ENCODE data around the gene PNMA5.
"Not testable (repeated sequence)": the region's sequence is repeated elsewhere in the genome, so short reads cannot be mapped to it uniquely, and the experiment has no call there.

Gene PNMA5

GRCh38 chrX:152993933-152994332, at the start of gene PNMA5:
Gene PNMA5 (minus strand): TSS chrX:152994116. CDS start chrX:152991598, 2,518 bp downstream.
- H3K9me3 ChIP-seq (ENCODE audit: control insufficient read depth in 2 of 2, low read length in 2 of 2), result no peaks in the 10 kb centered on the region
- H3K4me1 ChIP-seq (ENCODE audit: control insufficient read depth, insufficient read depth, low read length), result no peaks in the 10 kb centered on the region
- H3K9ac ChIP-seq (ENCODE audit: low read length in 2 of 2), result no peak within 1 kb of the TSS
- H3K27me3 ChIP-seq (ENCODE audit: control insufficient read depth in 1 of 2, insufficient read depth in 2 of 2, low read length in 2 of 2), result peaks cover 0 to 11% of the 10 kb centered on the region in 2 donors
- H3K36me3 ChIP-seq (ENCODE audit: control insufficient read depth in 2 of 2, insufficient read depth in 2 of 2, low read length in 2 of 2), result no peaks in the 10 kb centered on the region
- no peak within 1 kb of the TSS for H3K4me3 ChIP-seq (ENCODE audit: low read length in 2 of 2)
- H3K27ac ChIP-seq (ENCODE audit: low read length), result no peak within 1 kb of the TSS

GRCh38 chrX:153032397-153033118, 38.6 kb upstream of the PNMA5 start:
- Histone ChIP-seq H3K9me3 (ENCODE audit: control insufficient read depth in 2 of 2, low read length in 2 of 2) (peaks cover 0 to 4% of the 10 kb centered on the region in 2 donors), H3K9ac (ENCODE audit: low read length in 2 of 2) (no peak overlapping the region), H3K4me1 (ENCODE audit: control insufficient read depth, insufficient read depth, low read length) (no peaks in the 10 kb centered on the region), H3K4me3 (ENCODE audit: low read length in 2 of 2) (peak overlapping the region; percentile 55 to 65), H3K36me3 (ENCODE audit: control insufficient read depth in 2 of 2, insufficient read depth in 2 of 2, low read length in 2 of 2) (no peaks in the 10 kb centered on the region), H3K27me3 (ENCODE audit: control insufficient read depth in 1 of 2, insufficient read depth in 2 of 2, low read length in 2 of 2) (peaks cover 0 to 10% of the 10 kb centered on the region in 2 donors), H3K27ac (ENCODE audit: low read length) (no peak overlapping the region)

- H3K4me3 ChIP-seq (ENCODE audit: low read length in 2 of 2), result no peak overlapping the region
- no peaks in the 10 kb centered on the region for H3K9me3 ChIP-seq (ENCODE audit: control insufficient read depth in 2 of 2, low read length in 2 of 2)
- no peaks in the 10 kb centered on the region for H3K36me3 ChIP-seq (ENCODE audit: control insufficient read depth in 2 of 2, insufficient read depth in 2 of 2, low read length in 2 of 2)
- no peak overlapping the region for H3K27ac ChIP-seq (ENCODE audit: low read length)
- H3K27me3 ChIP-seq (ENCODE audit: control insufficient read depth in 1 of 2, insufficient read depth in 2 of 2, low read length in 2 of 2), result peaks cover 0 to 3% of the 10 kb centered on the region in 2 donors
- H3K4me1 ChIP-seq (ENCODE audit: control insufficient read depth, insufficient read depth, low read length), result no peaks in the 10 kb centered on the region
- no peak overlapping the region for H3K9ac ChIP-seq (ENCODE audit: low read length in 2 of 2)
These were observed 36.9 kb upstream of the PNMA5 start for GRCh38 chrX:153030801-153031200.

GRCh38 chrX:153029875-153030274, 36.0 kb upstream of the PNMA5 start:
- Histone ChIP-seq H3K9ac (ENCODE audit: low read length in 2 of 2) (no peak overlapping the region), H3K27ac (ENCODE audit: low read length) (no peak overlapping the region), H3K9me3 (ENCODE audit: control insufficient read depth in 2 of 2, low read length in 2 of 2) (no peaks in the 10 kb centered on the region), H3K4me1 (ENCODE audit: control insufficient read depth, insufficient read depth, low read length) (no peaks in the 10 kb centered on the region), H3K4me3 (ENCODE audit: low read length in 2 of 2) (no peak overlapping the region), H3K36me3 (ENCODE audit: control insufficient read depth in 2 of 2, insufficient read depth in 2 of 2, low read length in 2 of 2) (no peaks in the 10 kb centered on the region), H3K27me3 (ENCODE audit: control insufficient read depth in 1 of 2, insufficient read depth in 2 of 2, low read length in 2 of 2) (peaks cover 0 to 6% of the 10 kb centered on the region in 2 donors)

GRCh38 chrX:153029162-153029561, 35.2 kb upstream of the PNMA5 start:
- Histone ChIP-seq H3K9me3 (ENCODE audit: control insufficient read depth in 2 of 2, low read length in 2 of 2) (no peaks in the 10 kb centered on the region), H3K4me3 (ENCODE audit: low read length in 2 of 2) (no peak overlapping the region), H3K27ac (ENCODE audit: low read length) (no peak overlapping the region), H3K4me1 (ENCODE audit: control insufficient read depth, insufficient read depth, low read length) (no peaks in the 10 kb centered on the region), H3K27me3 (ENCODE audit: control insufficient read depth in 1 of 2, insufficient read depth in 2 of 2, low read length in 2 of 2) (peaks cover 0 to 6% of the 10 kb centered on the region in 2 donors), H3K36me3 (ENCODE audit: control insufficient read depth in 2 of 2, insufficient read depth in 2 of 2, low read length in 2 of 2) (no peaks in the 10 kb centered on the region), H3K9ac (ENCODE audit: low read length in 2 of 2) (no peak overlapping the region)

GRCh38 chrX:153028487-153028886, 34.6 kb upstream of the PNMA5 start:
- not testable (repeated sequence) for H3K4me1 ChIP-seq (ENCODE audit: control insufficient read depth, insufficient read depth, low read length); H3K27ac ChIP-seq (ENCODE audit: low read length); H3K27me3 ChIP-seq (ENCODE audit: control insufficient read depth in 1 of 2, insufficient read depth in 2 of 2, low read length in 2 of 2); H3K36me3 ChIP-seq (ENCODE audit: control insufficient read depth in 2 of 2, insufficient read depth in 2 of 2, low read length in 2 of 2); H3K9ac ChIP-seq (ENCODE audit: low read length in 2 of 2); H3K9me3 ChIP-seq (ENCODE audit: control insufficient read depth in 2 of 2, low read length in 2 of 2); H3K4me3 ChIP-seq (ENCODE audit: low read length in 2 of 2)

- H3K27ac ChIP-seq (ENCODE audit: low read length), result not testable (repeated sequence)
These were observed 32.6 kb upstream of the PNMA5 start for GRCh38 chrX:153026501-153026900.

GRCh38 chrX:153019166-153019565, 25.2 kb upstream of the PNMA5 start:
- H3K27me3 ChIP-seq (ENCODE audit: control insufficient read depth in 1 of 2, insufficient read depth in 2 of 2, low read length in 2 of 2), result peaks cover 0 to 6% of the 10 kb centered on the region in 2 donors
- H3K36me3 ChIP-seq (ENCODE audit: control insufficient read depth in 2 of 2, insufficient read depth in 2 of 2, low read length in 2 of 2), result no peaks in the 10 kb centered on the region
- no peak overlapping the region for H3K9ac ChIP-seq (ENCODE audit: low read length in 2 of 2)
- no peak overlapping the region for H3K27ac ChIP-seq (ENCODE audit: low read length)
- H3K4me3 ChIP-seq (ENCODE audit: low read length in 2 of 2), result no peak overlapping the region
- H3K4me1 ChIP-seq (ENCODE audit: control insufficient read depth, insufficient read depth, low read length), result no peaks in the 10 kb centered on the region
- no peaks in the 10 kb centered on the region for H3K9me3 ChIP-seq (ENCODE audit: control insufficient read depth in 2 of 2, low read length in 2 of 2)

More at GRCh38 chrX:153026501-153026900, 32.6 kb upstream of the PNMA5 start:
- not testable (repeated sequence) for H3K9ac ChIP-seq (ENCODE audit: low read length in 2 of 2); H3K4me3 ChIP-seq (ENCODE audit: low read length in 2 of 2); H3K36me3 ChIP-seq (ENCODE audit: control insufficient read depth in 2 of 2, insufficient read depth in 2 of 2, low read length in 2 of 2); H3K4me1 ChIP-seq (ENCODE audit: control insufficient read depth, insufficient read depth, low read length); H3K27me3 ChIP-seq (ENCODE audit: control insufficient read depth in 1 of 2, insufficient read depth in 2 of 2, low read length in 2 of 2); H3K9me3 ChIP-seq (ENCODE audit: control insufficient read depth in 2 of 2, low read length in 2 of 2)

GRCh38 chrX:153017174-153017573, 23.3 kb upstream of the PNMA5 start:
- H3K9ac ChIP-seq (ENCODE audit: low read length in 2 of 2); H3K4me3 ChIP-seq (ENCODE audit: low read length in 2 of 2); H3K27ac ChIP-seq (ENCODE audit: low read length); H3K9me3 ChIP-seq (ENCODE audit: control insufficient read depth in 2 of 2, low read length in 2 of 2); H3K36me3 ChIP-seq (ENCODE audit: control insufficient read depth in 2 of 2, insufficient read depth in 2 of 2, low read length in 2 of 2); H3K27me3 ChIP-seq (ENCODE audit: control insufficient read depth in 1 of 2, insufficient read depth in 2 of 2, low read length in 2 of 2); H3K4me1 ChIP-seq (ENCODE audit: control insufficient read depth, insufficient read depth, low read length): not testable (repeated sequence)

- no peak overlapping the region for H3K4me3 ChIP-seq (ENCODE audit: low read length in 2 of 2)
- H3K9ac ChIP-seq (ENCODE audit: low read length in 2 of 2), result no peak overlapping the region
- H3K27me3 ChIP-seq (ENCODE audit: control insufficient read depth in 1 of 2, insufficient read depth in 2 of 2, low read length in 2 of 2), result peaks cover 0 to 3% of the 10 kb centered on the region in 2 donors
These were observed 10.9 kb upstream of the PNMA5 start for GRCh38 chrX:153004780-153005179.

GRCh38 chrX:153003981-153004380, 10.1 kb upstream of the PNMA5 start:
- peaks cover 0 to 5% of the 10 kb centered on the region in 2 donors for H3K9me3 ChIP-seq (ENCODE audit: control insufficient read depth in 2 of 2, low read length in 2 of 2)
- no peaks in the 10 kb centered on the region for H3K36me3 ChIP-seq (ENCODE audit: control insufficient read depth in 2 of 2, insufficient read depth in 2 of 2, low read length in 2 of 2)
- H3K27ac ChIP-seq (ENCODE audit: low read length), result no peak overlapping the region
- no peaks in the 10 kb centered on the region for H3K4me1 ChIP-seq (ENCODE audit: control insufficient read depth, insufficient read depth, low read length)
- peaks cover 0 to 3% of the 10 kb centered on the region in 2 donors for H3K27me3 ChIP-seq (ENCODE audit: control insufficient read depth in 1 of 2, insufficient read depth in 2 of 2, low read length in 2 of 2)
- no peak overlapping the region for H3K4me3 ChIP-seq (ENCODE audit: low read length in 2 of 2)
- no peak overlapping the region for H3K9ac ChIP-seq (ENCODE audit: low read length in 2 of 2)

More at GRCh38 chrX:153004780-153005179, 10.9 kb upstream of the PNMA5 start:
- Histone ChIP-seq H3K9me3 (ENCODE audit: control insufficient read depth in 2 of 2, low read length in 2 of 2) (peaks cover 0 to 5% of the 10 kb centered on the region in 2 donors), H3K36me3 (ENCODE audit: control insufficient read depth in 2 of 2, insufficient read depth in 2 of 2, low read length in 2 of 2) (no peaks in the 10 kb centered on the region), H3K27ac (ENCODE audit: low read length) (no peak overlapping the region), H3K4me1 (ENCODE audit: control insufficient read depth, insufficient read depth, low read length) (no peaks in the 10 kb centered on the region)

Data from stomach smooth muscle (tissue), 2 donors.